Measurements from ENCODE around the gene TULP4.
"Not testable (repeated sequence)": the region's sequence is repeated elsewhere in the genome, so short reads cannot be mapped to it uniquely, and the experiment has no call there.

Gene TULP4

GRCh38 chr6:158301561-158301960 is 10.7 kb upstream of the TULP4 start:
- not testable (repeated sequence) for H3K9ac ChIP-seq (ENCODE audit: low read length); H2AFZ ChIP-seq (ENCODE audit: low read depth, low read length); H3K4me2 ChIP-seq (ENCODE audit: low read length, poor library complexity, severe bottlenecking); H4K91ac ChIP-seq (ENCODE audit: low read length); H2BK12ac ChIP-seq (ENCODE audit: low read length in 2 of 2); H4K8ac ChIP-seq (ENCODE audit: low read length); H3K18ac ChIP-seq (ENCODE audit: low read depth in 1 of 2, low read length in 2 of 2); H2BK120ac ChIP-seq (ENCODE audit: low read depth, low read length); H3K36me3 ChIP-seq (ENCODE audit: control insufficient read depth in 1 of 2, insufficient read depth in 2 of 2, low read depth in 1 of 2, low read length in 2 of 2); H3K4ac ChIP-seq (ENCODE audit: low read depth in 1 of 2, low read length in 2 of 2); H3K4me1 ChIP-seq (ENCODE audit: control insufficient read depth, insufficient read depth, low read depth, low read length); H2BK5ac ChIP-seq (ENCODE audit: low read depth, low read length, poor library complexity, severe bottlenecking); H3K27me3 ChIP-seq (ENCODE audit: control insufficient read depth in 1 of 2, insufficient read depth in 1 of 2, low read length in 2 of 2); H3K23ac ChIP-seq (ENCODE audit: low read length in 2 of 2); H2AK5ac ChIP-seq (ENCODE audit: low read length, severe bottlenecking); H3K4me3 ChIP-seq (ENCODE audit: insufficient read depth in 1 of 2, low read depth in 1 of 2, low read length in 2 of 2); H3K27ac ChIP-seq (ENCODE audit: low read length, poor library complexity, severe bottlenecking); H3K14ac ChIP-seq (ENCODE audit: low read length in 2 of 2); DNase-seq; H2BK15ac ChIP-seq (ENCODE audit: low read depth, poor library complexity, severe bottlenecking)
- H3K9me3 ChIP-seq (ENCODE audit: control insufficient read depth, low read length), result peaks cover 13% of the 10 kb centered on the region
- H3K79me1 ChIP-seq (replicated peaks; ENCODE audit: low read length, poor library complexity, severe bottlenecking), result peaks cover 15% of the 10 kb centered on the region
- 93% methylated on average over 2 of the region's 4 CpGs for WGBS

- WGBS, result 100% methylated on average over 3 of the region's 7 CpGs
- H4K91ac ChIP-seq (ENCODE audit: low read length); H3K4me2 ChIP-seq (ENCODE audit: low read length, poor library complexity, severe bottlenecking); H3K23ac ChIP-seq (ENCODE audit: low read length in 2 of 2); H3K18ac ChIP-seq (ENCODE audit: low read depth in 1 of 2, low read length in 2 of 2); H3K14ac ChIP-seq (ENCODE audit: low read length in 2 of 2); H2BK15ac ChIP-seq (ENCODE audit: low read depth, poor library complexity, severe bottlenecking); H3K4ac ChIP-seq (ENCODE audit: low read depth in 1 of 2, low read length in 2 of 2); H2BK120ac ChIP-seq (ENCODE audit: low read depth, low read length); H3K9ac ChIP-seq (ENCODE audit: low read length); H3K4me1 ChIP-seq (ENCODE audit: control insufficient read depth, insufficient read depth, low read depth, low read length); H2AFZ ChIP-seq (ENCODE audit: low read depth, low read length); H3K36me3 ChIP-seq (ENCODE audit: control insufficient read depth in 1 of 2, insufficient read depth in 2 of 2, low read depth in 1 of 2, low read length in 2 of 2); H2BK5ac ChIP-seq (ENCODE audit: low read depth, low read length, poor library complexity, severe bottlenecking); H2BK12ac ChIP-seq (ENCODE audit: low read length in 2 of 2); H3K9me3 ChIP-seq (ENCODE audit: control insufficient read depth, low read length); H4K8ac ChIP-seq (ENCODE audit: low read length); H3K4me3 ChIP-seq (ENCODE audit: insufficient read depth in 1 of 2, low read depth in 1 of 2, low read length in 2 of 2); H2AK5ac ChIP-seq (ENCODE audit: low read length, severe bottlenecking); H3K27ac ChIP-seq (ENCODE audit: low read length, poor library complexity, severe bottlenecking); H3K27me3 ChIP-seq (ENCODE audit: control insufficient read depth in 1 of 2, insufficient read depth in 1 of 2, low read length in 2 of 2); DNase-seq: not testable (repeated sequence)
- H3K79me1 ChIP-seq (replicated peaks; ENCODE audit: low read length, poor library complexity, severe bottlenecking), result peaks cover 15% of the 10 kb centered on the region
Observed at GRCh38 chr6:158302195-158302796, 10.0 kb upstream of the TULP4 start.

GRCh38 chr6:158303210-158303731 is 9.0 kb upstream of the TULP4 start:
- Histone ChIP-seq H3K79me1 (replicated peaks; ENCODE audit: low read length, poor library complexity, severe bottlenecking) (peaks cover 15% of the 10 kb centered on the region), H3K27me3 (ENCODE audit: control insufficient read depth in 1 of 2, insufficient read depth in 1 of 2, low read length in 2 of 2) (no peaks in the 10 kb centered on the region), H2AFZ (ENCODE audit: low read depth, low read length) (no peak overlapping the region), H2BK120ac (ENCODE audit: low read depth, low read length) (no peak overlapping the region), H2BK15ac (ENCODE audit: low read depth, poor library complexity, severe bottlenecking) (no peak overlapping the region), H3K4me2 (ENCODE audit: low read length, poor library complexity, severe bottlenecking) (no peak overlapping the region), H3K18ac (ENCODE audit: low read depth in 1 of 2, low read length in 2 of 2) (no peak overlapping the region), H4K8ac (ENCODE audit: low read length) (no peak overlapping the region), H3K4me1 (ENCODE audit: control insufficient read depth, insufficient read depth, low read depth, low read length) (no peaks in the 10 kb centered on the region), H2BK12ac (ENCODE audit: low read length in 2 of 2) (no peak overlapping the region), H4K91ac (ENCODE audit: low read length) (no peak overlapping the region), H2AK5ac (ENCODE audit: low read length, severe bottlenecking) (no peak overlapping the region), H3K4ac (ENCODE audit: low read depth in 1 of 2, low read length in 2 of 2) (no peak overlapping the region), H3K9ac (ENCODE audit: low read length) (no peak overlapping the region), H2BK5ac (ENCODE audit: low read depth, low read length, poor library complexity, severe bottlenecking) (no peak overlapping the region), H3K36me3 (ENCODE audit: control insufficient read depth in 1 of 2, insufficient read depth in 2 of 2, low read depth in 1 of 2, low read length in 2 of 2) (peaks cover 0 to 5% of the 10 kb centered on the region in 2 experiments), H3K4me3 (ENCODE audit: insufficient read depth in 1 of 2, low read depth in 1 of 2, low read length in 2 of 2) (no peak overlapping the region), H3K9me3 (ENCODE audit: control insufficient read depth, low read length) (no peaks in the 10 kb centered on the region), H3K27ac (ENCODE audit: low read length, poor library complexity, severe bottlenecking) (no peak overlapping the region), H3K23ac (ENCODE audit: low read length in 2 of 2) (no peak overlapping the region), H3K14ac (ENCODE audit: low read length in 2 of 2) (no peak overlapping the region)
- no peak for DNase-seq
- WGBS, result 71% methylated on average over 7 of the region's 7 CpGs

GRCh38 chr6:158304254-158304653 is 8.0 kb upstream of the TULP4 start:
- H3K9ac ChIP-seq (ENCODE audit: low read length), result no peak overlapping the region
- no peak overlapping the region for H3K4me3 ChIP-seq (ENCODE audit: insufficient read depth in 1 of 2, low read depth in 1 of 2, low read length in 2 of 2)
- no peak overlapping the region for H3K4ac ChIP-seq (ENCODE audit: low read depth in 1 of 2, low read length in 2 of 2)
- no peak overlapping the region for H4K8ac ChIP-seq (ENCODE audit: low read length)
- no peaks in the 10 kb centered on the region for H3K27me3 ChIP-seq (ENCODE audit: control insufficient read depth in 1 of 2, insufficient read depth in 1 of 2, low read length in 2 of 2)
- no peak overlapping the region for H3K4me2 ChIP-seq (ENCODE audit: low read length, poor library complexity, severe bottlenecking)
- H3K14ac ChIP-seq (ENCODE audit: low read length in 2 of 2), result no peak overlapping the region
- H3K27ac ChIP-seq (ENCODE audit: low read length, poor library complexity, severe bottlenecking), result no peak overlapping the region
- H2BK15ac ChIP-seq (ENCODE audit: low read depth, poor library complexity, severe bottlenecking), result no peak overlapping the region
- H2AFZ ChIP-seq (ENCODE audit: low read depth, low read length), result no peak overlapping the region
- H2BK120ac ChIP-seq (ENCODE audit: low read depth, low read length), result no peak overlapping the region
- H3K36me3 ChIP-seq (ENCODE audit: control insufficient read depth in 1 of 2, insufficient read depth in 2 of 2, low read depth in 1 of 2, low read length in 2 of 2), result no peaks in the 10 kb centered on the region
- no peak overlapping the region for H3K23ac ChIP-seq (ENCODE audit: low read length in 2 of 2)
- H3K9me3 ChIP-seq (ENCODE audit: control insufficient read depth, low read length), result no peaks in the 10 kb centered on the region
- no peak overlapping the region for H2BK12ac ChIP-seq (ENCODE audit: low read length in 2 of 2)
- peaks cover 15% of the 10 kb centered on the region for H3K79me1 ChIP-seq (replicated peaks; ENCODE audit: low read length, poor library complexity, severe bottlenecking)
- no peak overlapping the region for H3K18ac ChIP-seq (ENCODE audit: low read depth in 1 of 2, low read length in 2 of 2)
- H4K91ac ChIP-seq (ENCODE audit: low read length), result no peak overlapping the region
- no peak overlapping the region for H2BK5ac ChIP-seq (ENCODE audit: low read depth, low read length, poor library complexity, severe bottlenecking)
- H2AK5ac ChIP-seq (ENCODE audit: low read length, severe bottlenecking), result no peak overlapping the region
- H3K4me1 ChIP-seq (ENCODE audit: control insufficient read depth, insufficient read depth, low read depth, low read length), result no peaks in the 10 kb centered on the region
- DNase-seq, result no peak
